Panc1 (cell line): Measurements from ENCODE around the gene TLCD3B. TPM values are rescaled to one million over a fixed set of nuclear protein-coding genes. Genes with fewer than 3 reads are reported as not detected.

Source experiments
- ATAC-seq: fragments of 200-7000 bp; cut with Tn5 transposase; 2 replicates; pipeline ENCODE4 v1.9.1; 2020; ENCODE audit warnings: mild to moderate bottlenecking, moderate library complexity
- BruUV-seq: library from RNA; stranded (reverse); fragments of 400-500 nt; replicated peaks from 2 replicates; lab custom pipeline; 2021; lab: Mats Ljungman, UMichigan
- CTCF ChIA-PET: fragments of 300-600 bp; sonication (Branson Sonifier 250); formaldehyde crosslinking; loops from one replicate; lab custom pipeline; 2022; ENCODE audit warnings: antibody characterized with exemption; lab: Charles Lee
- POLR2A ChIA-PET: fragments of 300-600 bp; sonication (Branson Sonifier 250); formaldehyde crosslinking; loops from one replicate; lab custom pipeline; 2022; ENCODE audit warnings: antibody characterized with exemption; lab: Charles Lee
- DNase-seq: peaks from one replicate; pipeline ENCODE4 v3.0.0-alpha.2; 2010; ENCODE audit warnings: low read depth, low spot score
- H3K27ac ChIP-seq: 2 replicates; pipeline ENCODE4 v1.5.1; 2011; ENCODE audit warnings: mild to moderate bottlenecking, low read length, inconsistent platforms
- H3K27me3 ChIP-seq: fragments of 200-500 bp; sonication (Bioruptor generic); 2 replicates; pipeline ENCODE4 v1.6.0; 2014; ENCODE audit warnings: low read length, inconsistent platforms; ENCODE audit not compliant: control insufficient read depth, insufficient read depth
- H3K36me3 ChIP-seq: fragments of 200-500 bp; sonication (Bioruptor generic); 2 replicates; pipeline ENCODE4 v1.5.1; 2014; ENCODE audit warnings: inconsistent platforms, mild to moderate bottlenecking, low read length, moderate library complexity; ENCODE audit not compliant: control insufficient read depth, insufficient read depth
- H3K4me1 ChIP-seq: 2 replicates; pipeline ENCODE4 v1.5.1; 2011; ENCODE audit warnings: inconsistent platforms, mild to moderate bottlenecking, low read length, moderate library complexity; ENCODE audit not compliant: control insufficient read depth, insufficient read depth
- H3K4me3 ChIP-seq, 2 experiments: 2 replicates each; pipeline ENCODE4 v1.5.1; 2011 to 2012; ENCODE audit warnings: low read depth in 2 of 2, low read length in 2 of 2, mild to moderate bottlenecking in 2 of 2, inconsistent platforms in 1 of 2, moderate library complexity in 1 of 2
- H3K9me3 ChIP-seq: fragments of 200-500 bp; sonication (Bioruptor generic); 2 replicates; pipeline ENCODE4 v1.5.1; 2014; ENCODE audit warnings: low read depth, mild to moderate bottlenecking, inconsistent platforms, low read length, moderate library complexity; ENCODE audit not compliant: control insufficient read depth, insufficient read depth
- CTCF ChIP-seq: fragments of 450-650 bp; IDR thresholded peaks from 2 replicates; pipeline ENCODE4 v1.5.1; 2017; ENCODE audit warnings: mild to moderate bottlenecking
- POLR2AphosphoS5 ChIP-seq: IDR thresholded peaks from 2 replicates; pipeline ENCODE4 v1.6.1; 2012; ENCODE audit warnings: mild to moderate bottlenecking, low read depth, low read length, moderate library complexity
- SIN3A ChIP-seq: IDR thresholded peaks from 2 replicates; pipeline ENCODE4 v1.6.1; 2012; ENCODE audit warnings: low read depth, mild to moderate bottlenecking, low read length, moderate library complexity, borderline replicate concordance; ENCODE audit not compliant: insufficient read depth
- TCF7L2 ChIP-seq: IDR thresholded peaks from 2 replicates; pipeline ENCODE4 v1.6.1; 2011; ENCODE audit warnings: mild to moderate bottlenecking, low read depth, low read length, inconsistent platforms
- in situ Hi-C: cut with HindIII; loops from 2 replicates; pipeline ENCODE4 v1.10.0; 2016; ENCODE audit warnings: low sequenced_read_pairs, low pct_unique_long_range_greater_than_20kb
- intact Hi-C: fragments of 100-400 bp; cut with micrococcal nuclease; formaldehyde crosslinking; loops from one replicate; pipeline ENCODE4 v1.10.0; 2022; ENCODE audit not compliant: unreplicated experiment
- total RNA-seq: library from RNA; stranded (reverse); gene quantifications from one replicate; pipeline ENCODE4 v1.2.1, GENCODE V29; 2021; ENCODE audit not compliant: unreplicated experiment
- TF ChIP-seq, protein P1 (sequence below), 2 experiments: IDR thresholded peaks; 2 replicates each; pipeline ENCODE4 v1.6.1; 2011 to 2012; ENCODE audit warnings: low read depth in 2 of 2, control low read depth in 1 of 2, low read length in 1 of 2, mild to moderate bottlenecking in 1 of 2, moderate library complexity in 1 of 2; ENCODE audit not compliant: insufficient read depth in 1 of 2

Gene TLCD3B
- total RNA-seq, 1 experiment from 2014 or later = 3.5 TPM

DNA sequence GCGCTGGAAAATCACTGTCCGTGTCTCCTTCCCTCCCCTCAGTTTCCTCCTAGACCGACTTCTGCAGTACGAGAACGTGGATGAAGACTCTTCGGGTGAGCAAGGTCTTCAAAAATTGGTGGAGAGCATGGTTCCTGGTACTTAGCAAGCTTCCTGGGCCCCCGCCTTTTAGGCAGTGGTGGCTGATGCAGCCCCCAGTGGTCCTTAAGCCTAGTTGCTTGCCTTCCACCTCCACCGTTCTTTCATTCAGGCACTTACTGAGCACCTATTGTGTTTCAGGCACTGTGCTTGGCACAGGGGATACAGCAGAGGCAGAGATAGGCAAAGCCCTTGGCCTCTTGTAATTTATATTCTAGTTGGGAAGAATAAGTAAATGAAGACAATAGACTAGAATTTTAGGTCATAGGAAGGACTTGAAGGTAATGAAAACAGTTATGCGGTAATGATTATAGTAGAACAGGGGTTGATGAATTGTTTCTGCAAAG lies 34.3 kb downstream of the TLCD3B start:
- intact Hi-C loops = no loop called here

GRCh38 chr16:29995911-29996765 lies 34.9 kb downstream of the TLCD3B start, which contains the start of gene INO80E:
Gene INO80E, plus strand, starts transcription at chr16:29996241. Its CDS starts 70 bp downstream, at chr16:29996311.
- ATAC-seq (peak; percentile 96), DNase-seq (peak; percentile 84)
- peak within 1 kb of the TSS; percentile 72 to 98 for H3K4me3 ChIP-seq
- H3K4me1 ChIP-seq = peaks cover 31% of the 10 kb centered on the region
- intact Hi-C loops (no loop called here), in situ Hi-C loops (no loop called here)
- TF ChIP-seq POLR2AphosphoS5 = peak; percentile 67
- TF ChIP-seq, protein P1, sequence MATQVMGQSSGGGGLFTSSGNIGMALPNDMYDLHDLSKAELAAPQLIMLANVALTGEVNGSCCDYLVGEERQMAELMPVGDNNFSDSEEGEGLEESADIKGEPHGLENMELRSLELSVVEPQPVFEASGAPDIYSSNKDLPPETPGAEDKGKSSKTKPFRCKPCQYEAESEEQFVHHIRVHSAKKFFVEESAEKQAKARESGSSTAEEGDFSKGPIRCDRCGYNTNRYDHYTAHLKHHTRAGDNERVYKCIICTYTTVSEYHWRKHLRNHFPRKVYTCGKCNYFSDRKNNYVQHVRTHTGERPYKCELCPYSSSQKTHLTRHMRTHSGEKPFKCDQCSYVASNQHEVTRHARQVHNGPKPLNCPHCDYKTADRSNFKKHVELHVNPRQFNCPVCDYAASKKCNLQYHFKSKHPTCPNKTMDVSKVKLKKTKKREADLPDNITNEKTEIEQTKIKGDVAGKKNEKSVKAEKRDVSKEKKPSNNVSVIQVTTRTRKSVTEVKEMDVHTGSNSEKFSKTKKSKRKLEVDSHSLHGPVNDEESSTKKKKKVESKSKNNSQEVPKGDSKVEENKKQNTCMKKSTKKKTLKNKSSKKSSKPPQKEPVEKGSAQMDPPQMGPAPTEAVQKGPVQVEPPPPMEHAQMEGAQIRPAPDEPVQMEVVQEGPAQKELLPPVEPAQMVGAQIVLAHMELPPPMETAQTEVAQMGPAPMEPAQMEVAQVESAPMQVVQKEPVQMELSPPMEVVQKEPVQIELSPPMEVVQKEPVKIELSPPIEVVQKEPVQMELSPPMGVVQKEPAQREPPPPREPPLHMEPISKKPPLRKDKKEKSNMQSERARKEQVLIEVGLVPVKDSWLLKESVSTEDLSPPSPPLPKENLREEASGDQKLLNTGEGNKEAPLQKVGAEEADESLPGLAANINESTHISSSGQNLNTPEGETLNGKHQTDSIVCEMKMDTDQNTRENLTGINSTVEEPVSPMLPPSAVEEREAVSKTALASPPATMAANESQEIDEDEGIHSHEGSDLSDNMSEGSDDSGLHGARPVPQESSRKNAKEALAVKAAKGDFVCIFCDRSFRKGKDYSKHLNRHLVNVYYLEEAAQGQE (IDR thresholded peaks at IDR 0.05; ENCODE audit: insufficient read depth in 1 of 2, low read depth in 2 of 2, low read length in 1 of 2) = no peak; a peak in 1 of 4 replicates
- no peaks in the 10 kb centered on the region for H3K9me3 ChIP-seq
- CTCF ChIA-PET = interaction anchor here (0.6 kb wide), 1 partner anchor 97 kb away, joined by 4 read pairs; the partner anchor contains the start of gene SEZ6L2
- peaks cover 5% of the 10 kb centered on the region for H3K36me3 ChIP-seq
- peak within 1 kb of the TSS; percentile 100 for H3K27ac ChIP-seq
- TSS peak; percentile 73 for BruUV-seq
- POLR2A ChIA-PET = no interaction called here
- H3K27me3 ChIP-seq = no peaks in the 10 kb centered on the region

More for the DNA sequence above, 34.3 kb downstream of the TLCD3B start:
- H3K4me1 ChIP-seq = peaks cover 25% of the 10 kb centered on the region
- BruUV-seq = no TSS peak
- in situ Hi-C loops = no loop called here
- no peaks in the 10 kb centered on the region for H3K27me3 ChIP-seq
- peak overlapping the region; percentile 72 to 98 for H3K4me3 ChIP-seq
- DNase-seq (no peak), ATAC-seq (no peak)
- TF ChIP-seq SIN3A (no peak), TCF7L2 (no peak), POLR2AphosphoS5 (no peak), CTCF (no peak)
- TF ChIP-seq, protein P1 (IDR thresholded peaks at IDR 0.05; ENCODE audit: insufficient read depth in 1 of 2, low read depth in 2 of 2, low read length in 1 of 2) = no peak
- H3K27ac ChIP-seq = peak overlapping the region; percentile 100
- POLR2A ChIA-PET = interaction anchor here (0.6 kb wide), 2 partner anchors 39 to 192 kb away, joined by 4 to 7 read pairs; no protein-coding TSS in a partner anchor
- no peaks in the 10 kb centered on the region for H3K9me3 ChIP-seq
- H3K36me3 ChIP-seq = peaks cover 5% of the 10 kb centered on the region
- CTCF ChIA-PET = interaction anchor here (0.6 kb wide), 1 partner anchor 98 kb away, joined by 4 read pairs; the partner anchor contains the start of gene SEZ6L2
